Measurements from ENCODE around the gene TRMT44.

TRMT44 gene, protein sequence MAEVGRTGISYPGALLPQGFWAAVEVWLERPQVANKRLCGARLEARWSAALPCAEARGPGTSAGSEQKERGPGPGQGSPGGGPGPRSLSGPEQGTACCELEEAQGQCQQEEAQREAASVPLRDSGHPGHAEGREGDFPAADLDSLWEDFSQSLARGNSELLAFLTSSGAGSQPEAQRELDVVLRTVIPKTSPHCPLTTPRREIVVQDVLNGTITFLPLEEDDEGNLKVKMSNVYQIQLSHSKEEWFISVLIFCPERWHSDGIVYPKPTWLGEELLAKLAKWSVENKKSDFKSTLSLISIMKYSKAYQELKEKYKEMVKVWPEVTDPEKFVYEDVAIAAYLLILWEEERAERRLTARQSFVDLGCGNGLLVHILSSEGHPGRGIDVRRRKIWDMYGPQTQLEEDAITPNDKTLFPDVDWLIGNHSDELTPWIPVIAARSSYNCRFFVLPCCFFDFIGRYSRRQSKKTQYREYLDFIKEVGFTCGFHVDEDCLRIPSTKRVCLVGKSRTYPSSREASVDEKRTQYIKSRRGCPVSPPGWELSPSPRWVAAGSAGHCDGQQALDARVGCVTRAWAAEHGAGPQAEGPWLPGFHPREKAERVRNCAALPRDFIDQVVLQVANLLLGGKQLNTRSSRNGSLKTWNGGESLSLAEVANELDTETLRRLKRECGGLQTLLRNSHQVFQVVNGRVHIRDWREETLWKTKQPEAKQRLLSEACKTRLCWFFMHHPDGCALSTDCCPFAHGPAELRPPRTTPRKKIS

DNA sequence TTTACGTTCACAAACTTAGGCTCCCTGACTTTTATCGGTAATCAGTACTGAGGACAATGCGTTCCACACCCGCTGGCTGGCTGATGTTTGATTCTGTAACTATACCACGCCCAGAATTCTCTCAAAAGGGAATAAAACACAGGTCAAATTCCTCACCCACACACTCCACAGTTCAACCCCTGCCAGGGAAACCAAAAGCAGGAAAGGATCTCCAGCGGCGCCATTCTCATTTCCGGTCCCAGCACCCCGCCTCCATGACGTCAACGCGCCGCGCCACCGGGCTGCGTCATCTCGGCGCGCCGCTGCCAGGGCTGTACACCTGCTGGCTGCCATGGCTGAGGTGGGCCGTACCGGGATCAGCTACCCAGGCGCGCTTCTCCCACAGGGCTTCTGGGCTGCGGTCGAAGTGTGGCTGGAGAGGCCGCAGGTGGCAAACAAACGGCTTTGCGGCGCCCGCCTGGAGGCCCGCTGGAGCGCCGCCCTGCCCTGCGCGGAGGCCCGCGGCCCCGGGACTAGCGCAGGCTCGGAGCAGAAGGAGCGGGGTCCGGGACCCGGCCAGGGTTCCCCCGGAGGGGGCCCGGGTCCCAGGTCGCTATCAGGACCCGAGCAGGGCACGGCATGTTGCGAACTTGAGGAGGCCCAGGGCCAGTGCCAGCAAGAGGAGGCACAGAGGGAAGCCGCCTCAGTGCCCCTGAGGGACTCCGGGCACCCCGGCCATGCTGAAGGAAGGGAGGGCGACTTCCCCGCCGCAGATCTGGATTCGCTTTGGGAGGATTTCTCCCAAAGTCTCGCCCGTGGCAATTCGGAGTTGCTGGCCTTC lies at the start of gene TRMT44, which contains the start of gene ACOX3:
Gene TRMT44, plus strand, starts transcription at position 286 of the 820 bp plus-strand sequence. Its CDS starts 46 bp downstream, at position 332.
Gene ACOX3, minus strand, starts transcription at position 232 of the 820 bp plus-strand sequence. CDS start 24,202 bp downstream, outside the sequence.
- H3K9me3 ChIP-seq (ENCODE audit: insufficient read depth, low read depth, low read length): no peaks in the 10 kb centered on the region
- peaks cover 20% of the 10 kb centered on the region for H3K4me1 ChIP-seq (ENCODE audit: insufficient read depth, low read length)
- no peaks in the 10 kb centered on the region for H3K36me3 ChIP-seq (ENCODE audit: insufficient read depth, low read depth, low read length)
- H3K27ac ChIP-seq (ENCODE audit: low read length): peak within 1 kb of the TSS; percentile 69
- H3K27me3 ChIP-seq (ENCODE audit: insufficient read depth, low read length): no peaks in the 10 kb centered on the region
- peak within 1 kb of the TSS; percentile 92 for H3K4me3 ChIP-seq (ENCODE audit: low read length)
- peak within 1 kb of the TSS; percentile 92 for H3K9ac ChIP-seq (ENCODE audit: low read depth, low read length)

DNA sequence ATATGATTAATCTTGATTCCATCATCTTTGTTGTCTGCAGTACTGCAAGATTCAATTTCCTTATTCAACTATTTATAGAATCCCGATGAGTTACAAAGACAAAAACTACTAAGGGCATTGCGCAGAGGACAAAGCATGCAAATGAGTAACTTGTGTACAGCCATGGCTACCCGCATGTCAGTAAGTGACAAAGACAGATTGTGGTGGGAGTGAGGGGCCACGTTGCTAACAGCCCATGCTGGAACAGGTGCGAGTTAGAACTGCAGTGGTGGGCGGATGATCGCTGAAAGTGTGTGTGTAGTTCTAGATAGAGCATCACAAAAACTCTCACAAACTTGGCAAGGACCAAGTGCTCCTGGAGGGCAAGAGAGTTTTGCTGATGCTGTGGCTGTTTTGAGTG lies 49.5 kb upstream of the TRMT44 start:
- H3K4me3 ChIP-seq (ENCODE audit: low read length): no peak overlapping the region
- 0 out of 2 replicates have a peak, but pooled peaks cover 3% of the 10 kb centered on the region for H3K4me1 ChIP-seq (ENCODE audit: insufficient read depth, low read length)
- H3K9me3 ChIP-seq (ENCODE audit: insufficient read depth, low read depth, low read length): no peaks in the 10 kb centered on the region
- H3K36me3 ChIP-seq (ENCODE audit: insufficient read depth, low read depth, low read length): no peaks in the 10 kb centered on the region; the same call in 1 of the 2 replicates
- no peaks in the 10 kb centered on the region for H3K27me3 ChIP-seq (ENCODE audit: insufficient read depth, low read length)
- H3K9ac ChIP-seq (ENCODE audit: low read depth, low read length): no peak overlapping the region
- H3K27ac ChIP-seq (ENCODE audit: low read length): no peak overlapping the region

DNA sequence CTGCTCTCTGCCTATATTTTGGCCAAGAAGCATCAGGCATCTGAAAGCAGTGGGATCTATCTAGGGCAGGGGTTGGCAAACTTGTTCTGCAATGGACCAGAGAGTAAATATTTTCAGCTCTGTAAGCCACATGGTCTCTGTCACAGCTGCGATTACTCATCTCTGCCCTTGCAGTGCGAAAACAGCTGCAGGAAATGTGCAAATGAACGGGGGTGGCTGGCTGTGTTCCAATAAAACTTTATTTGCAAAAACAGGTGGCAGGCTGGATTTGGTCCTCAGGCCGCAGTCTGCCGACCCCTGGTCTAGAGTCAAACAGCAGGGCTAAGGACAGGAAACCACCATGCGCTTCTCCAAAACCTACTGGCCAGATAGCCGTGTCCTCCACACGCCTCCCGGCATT lies 48.6 kb upstream of the TRMT44 start:
- H3K36me3 ChIP-seq (ENCODE audit: insufficient read depth, low read depth, low read length): no peaks in the 10 kb centered on the region; the same call in 1 of the 2 replicates
- no peak overlapping the region for H3K27ac ChIP-seq (ENCODE audit: low read length)
- H3K9me3 ChIP-seq (ENCODE audit: insufficient read depth, low read depth, low read length): no peaks in the 10 kb centered on the region
- peaks cover 7% of the 10 kb centered on the region; the same call in 1 of the 2 replicates for H3K4me1 ChIP-seq (ENCODE audit: insufficient read depth, low read length)
- no peak overlapping the region for H3K9ac ChIP-seq (ENCODE audit: low read depth, low read length)
- no peak overlapping the region for H3K4me3 ChIP-seq (ENCODE audit: low read length)
- no peaks in the 10 kb centered on the region for H3K27me3 ChIP-seq (ENCODE audit: insufficient read depth, low read length)

DNA sequence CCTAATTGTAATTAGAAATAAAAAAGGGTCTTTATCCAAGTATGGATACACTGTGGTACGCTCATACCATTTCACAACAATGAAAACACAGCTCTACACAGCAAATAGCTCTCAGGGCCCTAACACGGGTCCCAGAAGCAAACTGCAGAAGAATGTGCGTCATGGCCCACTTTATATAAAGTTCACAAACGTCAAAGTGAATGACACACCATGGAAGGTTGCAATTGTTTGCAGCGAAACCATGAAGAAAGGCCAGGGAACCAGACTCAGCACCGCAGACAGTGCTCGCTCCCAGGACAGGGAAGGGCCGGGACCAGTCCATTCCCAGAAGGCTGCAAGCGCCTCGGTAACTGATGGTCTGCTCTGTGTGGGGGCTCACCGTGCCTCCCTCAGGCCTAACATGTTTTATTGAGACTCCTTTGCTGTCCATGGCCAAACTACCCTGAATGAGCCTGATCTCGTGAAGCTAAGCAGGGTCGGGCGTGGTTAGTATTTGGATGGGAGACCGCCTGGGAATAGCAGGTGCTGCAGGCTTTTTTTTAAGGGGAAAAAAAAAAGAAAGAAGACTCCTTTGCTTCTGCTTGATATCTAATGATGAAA lies 47.9 kb upstream of the TRMT44 start:
- H3K36me3 ChIP-seq (ENCODE audit: insufficient read depth, low read depth, low read length): no peaks in the 10 kb centered on the region; the same call in 1 of the 2 replicates
- H3K27ac ChIP-seq (ENCODE audit: low read length): no peak overlapping the region
- H3K27me3 ChIP-seq (ENCODE audit: insufficient read depth, low read length): no peaks in the 10 kb centered on the region
- peaks cover 9% of the 10 kb centered on the region; the same call in 1 of the 2 replicates for H3K4me1 ChIP-seq (ENCODE audit: insufficient read depth, low read length)
- no peak overlapping the region for H3K4me3 ChIP-seq (ENCODE audit: low read length)
- H3K9ac ChIP-seq (ENCODE audit: low read depth, low read length): no peak overlapping the region
- H3K9me3 ChIP-seq (ENCODE audit: insufficient read depth, low read depth, low read length): no peaks in the 10 kb centered on the region

DNA sequence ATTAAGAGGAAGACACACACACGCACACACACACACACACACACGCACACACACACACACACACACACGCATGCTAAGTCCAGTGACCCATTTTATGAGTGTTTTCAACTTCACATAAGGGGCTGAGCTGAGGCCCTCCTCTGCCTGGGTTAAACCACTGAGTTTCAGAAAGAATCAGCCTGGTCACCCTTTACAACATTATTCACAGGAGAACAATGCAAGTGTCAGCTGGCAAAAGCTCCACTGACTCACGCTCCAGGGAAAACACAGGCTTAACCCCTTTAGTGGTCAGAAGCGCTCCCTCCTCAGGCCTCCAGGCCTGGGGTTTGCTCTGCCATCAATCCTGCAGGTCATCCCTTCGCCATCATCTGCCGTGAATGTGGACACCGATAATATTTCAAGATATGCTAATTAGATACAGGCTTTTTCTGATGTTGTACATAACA lies 47.0 kb upstream of the TRMT44 start:
- H3K4me3 ChIP-seq (ENCODE audit: low read length): no peak overlapping the region
- no peak overlapping the region for H3K27ac ChIP-seq (ENCODE audit: low read length)
- H3K4me1 ChIP-seq (ENCODE audit: insufficient read depth, low read length): peaks cover 9% of the 10 kb centered on the region; the same call in 1 of the 2 replicates
- H3K36me3 ChIP-seq (ENCODE audit: insufficient read depth, low read depth, low read length): no peaks in the 10 kb centered on the region; the same call in 1 of the 2 replicates
- no peaks in the 10 kb centered on the region for H3K9me3 ChIP-seq (ENCODE audit: insufficient read depth, low read depth, low read length)
- no peaks in the 10 kb centered on the region for H3K27me3 ChIP-seq (ENCODE audit: insufficient read depth, low read length)
- H3K9ac ChIP-seq (ENCODE audit: low read depth, low read length): no peak overlapping the region

DNA sequence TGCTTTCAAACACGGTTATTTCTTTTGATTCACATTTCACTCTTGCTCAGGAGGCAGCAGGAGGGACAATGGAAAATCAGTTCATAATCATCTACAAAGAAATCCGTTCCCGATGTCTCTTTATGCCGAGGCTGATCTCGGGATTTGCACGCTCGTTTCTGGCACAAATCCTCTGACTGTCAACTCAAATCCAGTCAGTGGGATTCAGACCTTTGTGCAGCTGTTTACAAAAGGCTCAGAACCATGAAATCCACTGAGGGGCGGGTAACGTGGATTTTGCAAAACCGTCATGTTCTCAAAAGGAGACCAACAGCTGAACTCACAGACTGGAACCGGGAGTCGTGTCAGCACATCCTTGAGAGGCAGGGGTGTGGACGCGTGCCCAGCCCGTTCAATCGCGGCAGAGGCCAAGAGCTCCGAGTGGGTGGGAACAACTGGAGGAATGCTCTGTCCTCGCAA lies 46.5 kb upstream of the TRMT44 start:
- H3K9me3 ChIP-seq (ENCODE audit: insufficient read depth, low read depth, low read length): no peaks in the 10 kb centered on the region
- H3K4me3 ChIP-seq (ENCODE audit: low read length): no peak overlapping the region
- H3K36me3 ChIP-seq (ENCODE audit: insufficient read depth, low read depth, low read length): no peaks in the 10 kb centered on the region; the same call in 1 of the 2 replicates
- H3K4me1 ChIP-seq (ENCODE audit: insufficient read depth, low read length): peaks cover 9% of the 10 kb centered on the region; the same call in 1 of the 2 replicates
- H3K9ac ChIP-seq (ENCODE audit: low read depth, low read length): no peak overlapping the region
- no peak overlapping the region for H3K27ac ChIP-seq (ENCODE audit: low read length)
- no peaks in the 10 kb centered on the region for H3K27me3 ChIP-seq (ENCODE audit: insufficient read depth, low read length)

DNA sequence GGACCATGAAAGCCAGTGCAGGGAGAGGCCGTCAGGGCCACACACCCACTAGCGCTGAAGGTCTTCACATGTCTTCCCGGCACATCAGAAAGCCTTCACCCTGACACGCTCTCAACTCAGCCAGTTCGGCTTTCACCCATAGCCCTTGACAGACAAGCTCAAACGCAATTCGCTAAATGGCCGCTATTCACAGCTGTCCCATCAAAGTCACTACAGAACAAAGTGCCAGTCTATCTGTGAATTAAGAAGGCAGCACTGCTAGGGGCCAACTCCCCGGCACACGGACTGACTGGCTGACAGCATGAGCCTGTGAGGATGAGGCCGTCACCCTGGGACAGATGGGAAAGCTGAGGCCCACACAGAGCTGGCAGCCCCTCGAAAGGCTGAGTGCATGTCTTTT lies 45.8 kb upstream of the TRMT44 start:
- Histone ChIP-seq H3K4me3 (ENCODE audit: low read length) (no peak overlapping the region), H3K9me3 (ENCODE audit: insufficient read depth, low read depth, low read length) (no peaks in the 10 kb centered on the region), H3K27me3 (ENCODE audit: insufficient read depth, low read length) (no peaks in the 10 kb centered on the region), H3K9ac (ENCODE audit: low read depth, low read length) (no peak overlapping the region), H3K36me3 (ENCODE audit: insufficient read depth, low read depth, low read length) (no peaks in the 10 kb centered on the region), H3K27ac (ENCODE audit: low read length) (no peak overlapping the region), H3K4me1 (ENCODE audit: insufficient read depth, low read length) (peaks cover 9% of the 10 kb centered on the region; the same call in 1 of the 2 replicates)

DNA sequence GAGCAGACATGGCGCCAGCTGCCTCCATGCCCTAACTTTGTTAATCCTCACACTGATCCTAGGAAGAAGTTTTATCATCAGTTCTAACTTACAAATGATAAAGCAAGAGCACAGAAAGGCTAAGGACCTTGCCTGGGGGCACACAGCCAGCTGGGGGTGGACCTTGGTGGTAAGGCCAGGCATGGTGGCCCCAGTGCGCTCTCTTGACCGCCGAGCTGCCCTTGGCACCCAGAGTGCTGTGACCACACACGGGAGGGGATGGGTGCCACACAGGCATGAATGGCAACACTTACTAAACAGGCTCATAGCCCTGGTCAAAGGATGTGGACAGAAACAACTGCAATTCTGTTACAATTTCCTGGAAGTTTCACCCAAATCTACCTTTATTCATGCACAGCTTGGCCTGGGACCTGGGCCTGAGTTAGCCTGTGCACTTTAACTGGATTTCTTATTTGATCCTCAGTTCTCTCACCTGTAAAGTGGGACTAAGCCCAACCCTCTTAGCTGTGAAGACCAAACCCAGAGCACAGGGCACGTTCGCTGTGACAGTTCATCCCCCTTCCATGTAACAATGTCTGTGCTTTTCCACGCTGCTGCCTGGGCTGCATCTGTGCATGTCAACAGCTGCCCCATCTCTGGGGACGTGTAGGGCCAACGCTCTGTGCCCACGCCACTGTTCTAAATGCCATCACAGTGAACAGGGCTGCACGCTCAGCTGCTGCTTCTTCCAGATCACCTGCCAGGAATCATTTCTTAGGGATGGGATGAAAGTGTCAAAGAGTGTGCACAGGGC lies 44.9 kb upstream of the TRMT44 start:
- H3K36me3 ChIP-seq (ENCODE audit: insufficient read depth, low read depth, low read length): no peaks in the 10 kb centered on the region
- H3K4me3 ChIP-seq (ENCODE audit: low read length): no peak overlapping the region
- no peak overlapping the region for H3K27ac ChIP-seq (ENCODE audit: low read length)
- H3K27me3 ChIP-seq (ENCODE audit: insufficient read depth, low read length): no peaks in the 10 kb centered on the region
- H3K4me1 ChIP-seq (ENCODE audit: insufficient read depth, low read length): peaks cover 9% of the 10 kb centered on the region; the same call in 1 of the 2 replicates
- H3K9ac ChIP-seq (ENCODE audit: low read depth, low read length): no peak overlapping the region
- H3K9me3 ChIP-seq (ENCODE audit: insufficient read depth, low read depth, low read length): no peaks in the 10 kb centered on the region

DNA sequence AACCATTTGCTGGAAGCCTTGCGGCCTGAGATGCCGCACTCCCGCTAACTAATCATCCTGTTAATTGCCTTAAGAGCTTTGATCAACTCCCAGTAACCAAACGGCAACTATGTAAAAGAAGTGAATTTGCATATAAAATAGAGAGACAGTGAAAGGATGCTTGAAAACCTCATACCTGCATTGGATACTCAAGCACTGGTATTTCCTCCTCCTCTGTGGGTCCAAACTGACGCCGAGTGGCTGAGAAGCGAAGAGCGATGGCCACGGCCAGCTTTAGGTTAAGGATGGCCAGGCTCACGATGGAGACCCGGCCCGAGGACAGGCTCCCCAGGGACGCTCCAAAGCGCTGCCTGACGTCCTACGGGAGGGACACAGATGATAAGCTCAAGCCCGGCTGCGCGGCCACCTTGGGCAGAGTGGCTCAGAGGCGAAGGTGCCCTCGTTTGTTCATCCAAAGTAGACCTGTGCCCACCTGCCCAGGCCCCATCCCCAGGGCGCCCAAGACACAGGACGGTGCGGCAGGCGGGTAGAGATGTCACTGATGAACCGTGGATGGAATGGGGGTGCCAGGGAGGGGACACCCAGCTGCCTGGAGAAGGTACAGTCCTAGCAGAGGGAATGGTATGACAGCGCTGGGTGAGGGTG lies 43.7 kb upstream of the TRMT44 start:
- Histone ChIP-seq H3K9ac (ENCODE audit: low read depth, low read length) (no peak overlapping the region), H3K4me1 (ENCODE audit: insufficient read depth, low read length) (peaks cover 7% of the 10 kb centered on the region; the same call in 1 of the 2 replicates), H3K4me3 (ENCODE audit: low read length) (no peak overlapping the region; the same call in 1 of the 2 replicates), H3K27me3 (ENCODE audit: insufficient read depth, low read length) (no peaks in the 10 kb centered on the region), H3K27ac (ENCODE audit: low read length) (no peak overlapping the region), H3K9me3 (ENCODE audit: insufficient read depth, low read depth, low read length) (no peaks in the 10 kb centered on the region), H3K36me3 (ENCODE audit: insufficient read depth, low read depth, low read length) (no peaks in the 10 kb centered on the region)

DNA sequence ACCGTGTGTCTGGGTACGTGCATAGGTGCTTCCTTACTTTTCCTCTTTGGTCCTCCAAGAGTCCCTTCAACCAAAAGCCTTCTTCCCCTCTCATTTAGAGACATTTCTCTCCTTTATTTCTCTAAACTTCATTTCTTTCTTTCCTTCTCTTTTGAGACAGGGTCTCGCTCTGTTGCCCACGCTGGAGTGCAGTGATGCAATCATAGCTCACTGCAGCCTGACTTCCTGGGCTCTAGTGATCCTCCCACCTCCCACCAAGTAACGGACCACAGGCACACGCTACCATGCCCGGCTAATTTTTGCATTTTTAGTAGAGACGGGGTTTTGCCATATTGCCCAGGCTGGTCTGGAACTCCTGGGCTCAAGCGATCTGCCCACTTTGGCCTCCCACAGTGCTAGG lies 42.2 kb upstream of the TRMT44 start:
- no peaks in the 10 kb centered on the region for H3K36me3 ChIP-seq (ENCODE audit: insufficient read depth, low read depth, low read length)
- no peak overlapping the region for H3K27ac ChIP-seq (ENCODE audit: low read length)
- H3K9me3 ChIP-seq (ENCODE audit: insufficient read depth, low read depth, low read length): no peaks in the 10 kb centered on the region
- no peak overlapping the region for H3K9ac ChIP-seq (ENCODE audit: low read depth, low read length)
- peaks cover 6% of the 10 kb centered on the region; the same call in 1 of the 2 replicates for H3K4me1 ChIP-seq (ENCODE audit: insufficient read depth, low read length)
- H3K27me3 ChIP-seq (ENCODE audit: insufficient read depth, low read length): no peaks in the 10 kb centered on the region
- no peak overlapping the region for H3K4me3 ChIP-seq (ENCODE audit: low read length)

Data from iPS-20b (cell line).